Measurements from ENCODE around the gene HNMT.

DNA sequence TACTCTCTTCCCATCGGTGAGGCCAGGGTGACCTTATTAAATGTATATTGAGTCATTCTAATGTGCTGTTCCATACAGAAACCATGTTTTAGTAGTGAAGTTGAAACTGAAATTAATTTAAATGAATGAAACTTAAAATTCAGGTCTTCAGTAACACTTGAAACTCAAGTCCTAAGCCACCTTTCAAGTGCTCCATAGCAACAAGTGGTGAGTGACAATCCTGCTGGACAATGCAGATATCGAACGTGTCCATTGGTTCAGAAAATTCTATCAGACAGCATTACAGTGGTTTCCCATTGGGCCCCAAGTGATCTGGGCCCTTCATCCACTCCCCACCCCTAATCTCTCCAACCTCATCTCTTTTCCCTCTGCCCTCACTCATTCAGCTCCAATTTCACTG is 48.7 kb downstream of the HNMT start:
- TF ChIP-seq, protein P1, sequence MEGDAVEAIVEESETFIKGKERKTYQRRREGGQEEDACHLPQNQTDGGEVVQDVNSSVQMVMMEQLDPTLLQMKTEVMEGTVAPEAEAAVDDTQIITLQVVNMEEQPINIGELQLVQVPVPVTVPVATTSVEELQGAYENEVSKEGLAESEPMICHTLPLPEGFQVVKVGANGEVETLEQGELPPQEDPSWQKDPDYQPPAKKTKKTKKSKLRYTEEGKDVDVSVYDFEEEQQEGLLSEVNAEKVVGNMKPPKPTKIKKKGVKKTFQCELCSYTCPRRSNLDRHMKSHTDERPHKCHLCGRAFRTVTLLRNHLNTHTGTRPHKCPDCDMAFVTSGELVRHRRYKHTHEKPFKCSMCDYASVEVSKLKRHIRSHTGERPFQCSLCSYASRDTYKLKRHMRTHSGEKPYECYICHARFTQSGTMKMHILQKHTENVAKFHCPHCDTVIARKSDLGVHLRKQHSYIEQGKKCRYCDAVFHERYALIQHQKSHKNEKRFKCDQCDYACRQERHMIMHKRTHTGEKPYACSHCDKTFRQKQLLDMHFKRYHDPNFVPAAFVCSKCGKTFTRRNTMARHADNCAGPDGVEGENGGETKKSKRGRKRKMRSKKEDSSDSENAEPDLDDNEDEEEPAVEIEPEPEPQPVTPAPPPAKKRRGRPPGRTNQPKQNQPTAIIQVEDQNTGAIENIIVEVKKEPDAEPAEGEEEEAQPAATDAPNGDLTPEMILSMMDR (IDR thresholded peaks at IDR 0.05; ENCODE audit: insufficient read depth, low read length, poor library complexity, severe bottlenecking), result no peak
- TF ChIP-seq EZH2phosphoT487 (conservative IDR thresholded peaks at IDR 0.05; ENCODE audit: low read length), result no peak
